CD8-positive, alpha-beta memory T cell (primary cell): Measurements from ENCODE around the gene PPM1L. TPM values are rescaled to one million over a fixed set of nuclear protein-coding genes. Genes with fewer than 3 reads are reported as not detected.
"Not testable (repeated sequence)": the region's sequence is repeated elsewhere in the genome, so short reads cannot be mapped to it uniquely, and the experiment has no call there.

ENCODE experiments used
- CTCF ChIA-PET: fragments of 350-600 bp; sonication (Branson Sonifier 250); formaldehyde crosslinking; loops from one replicate; lab custom pipeline; 2021; ENCODE audit warnings: antibody characterized with exemption; lab: Charles Lee
- POLR2A ChIA-PET: fragments of 350-600 bp; sonication (Branson Sonifier 250); formaldehyde crosslinking; loops from one replicate; lab custom pipeline; 2021; ENCODE audit warnings: antibody characterized with exemption; lab: Charles Lee
- DNase-seq, 5 donors: peaks; one replicate each; pipeline versions ENCODE4 v3.0.0 to v3.0.0-alpha.2; 2020 to 2022; ENCODE audit warnings: mixed read lengths in 1 of 5
- H3K27ac ChIP-seq: one replicate; pipeline ENCODE4 v1.7.0; 2013; ENCODE audit warnings: low read depth, mild to moderate bottlenecking, low read length, moderate library complexity
- H3K27me3 ChIP-seq: 2 replicates; pipeline ENCODE4 v1.7.0; 2013; ENCODE audit warnings: low read length, mild to moderate bottlenecking; ENCODE audit not compliant: insufficient read depth, poor library complexity, severe bottlenecking
- H3K36me3 ChIP-seq: 2 replicates; pipeline ENCODE4 v1.7.0; 2013; ENCODE audit warnings: mild to moderate bottlenecking, low read length, moderate library complexity; ENCODE audit not compliant: insufficient read depth
- H3K4me1 ChIP-seq: 2 replicates; pipeline ENCODE4 v1.7.0; 2013; ENCODE audit warnings: mild to moderate bottlenecking, low read length, moderate library complexity; ENCODE audit not compliant: insufficient read depth
- H3K4me3 ChIP-seq: 2 replicates; pipeline ENCODE4 v1.7.0; 2013; ENCODE audit warnings: mild to moderate bottlenecking, low read length
- H3K9me3 ChIP-seq: 2 replicates; pipeline ENCODE4 v1.7.0; 2013; ENCODE audit warnings: mild to moderate bottlenecking, low read length
- H3K27ac Mint-ChIP-seq, 8 donors: one replicate each; pipeline ENCODE4 v1.8.0; 2020 to 2021; ENCODE audit warnings: mixed read lengths in 8 of 8, mild to moderate bottlenecking in 6 of 8, inconsistent platforms in 3 of 8, moderate library complexity in 3 of 8
- H3K27me3 Mint-ChIP-seq, 2 donors: one replicate each; pipeline ENCODE4 v1.8.0; 2020 to 2021; ENCODE audit warnings: mixed read lengths in 2 of 2, mild to moderate bottlenecking in 1 of 2, moderate library complexity in 1 of 2
- H3K36me3 Mint-ChIP-seq, 3 donors: one replicate each; pipeline ENCODE4 v1.8.0; 2020 to 2021; ENCODE audit warnings: mixed read lengths in 3 of 3, inconsistent platforms in 1 of 3, mild to moderate bottlenecking in 1 of 3
- H3K4me1 Mint-ChIP-seq, 3 donors: one replicate each; pipeline ENCODE4 v1.8.0; 2020 to 2021; ENCODE audit warnings: mixed read lengths in 3 of 3, inconsistent platforms in 1 of 3, mild to moderate bottlenecking in 1 of 3
- H3K4me3 Mint-ChIP-seq, 7 donors: one replicate each; pipeline ENCODE4 v1.8.0; 2020 to 2021; ENCODE audit warnings: mixed read lengths in 7 of 7, mild to moderate bottlenecking in 6 of 7, moderate library complexity in 4 of 7, inconsistent platforms in 2 of 7
- H3K9me3 Mint-ChIP-seq, 5 donors: one replicate each; pipeline ENCODE4 v1.8.0; 2020 to 2022; ENCODE audit warnings: mixed read lengths in 5 of 5, mild to moderate bottlenecking in 3 of 5, moderate library complexity in 2 of 5, inconsistent platforms in 1 of 5
- polyA plus RNA-seq: library from polyadenylated mRNA; unstranded; fragments of 300-500 nt; fragmentation: Illumina TruSeq; gene quantifications from one replicate; pipeline ENCODE4 v1.2.3, GENCODE V29; 2021
- total RNA-seq, 2 experiments: library from RNA; stranded (reverse); gene quantifications; one replicate each; pipeline ENCODE4 v1.2.3, GENCODE V29; 2021

PPM1L gene
- total and polyA plus RNA-seq, 3 experiments from 2014 or later, result 1.3 to 4.4 (median 3.8) TPM

- DNase-seq, result no peak
- Histone ChIP-seq H3K4me3 (no peak overlapping the region), H3K9me3 (no peaks in the 10 kb centered on the region), H3K4me1 (no peaks in the 10 kb centered on the region), H3K27me3 (no peaks in the 10 kb centered on the region), H3K36me3 (no peaks in the 10 kb centered on the region), H3K27ac (no peak overlapping the region)
- peaks cover 3 to 17% (median 9%) of the 10 kb centered on the region in 5 donors for H3K9me3 Mint-ChIP-seq
- H3K27me3 Mint-ChIP-seq, result no peaks in the 10 kb centered on the region
- CTCF ChIA-PET, result no interaction called here
- peaks cover 0 to 7% (median 0%) of the 10 kb centered on the region in 3 donors for H3K36me3 Mint-ChIP-seq
- H3K27ac Mint-ChIP-seq, result no peak overlapping the region
- POLR2A ChIA-PET, result no interaction called here
- H3K4me1 Mint-ChIP-seq, result no peaks in the 10 kb centered on the region
- no peak overlapping the region for H3K4me3 Mint-ChIP-seq
These were observed 232.2 kb downstream of the PPM1L start for GRCh38 chr3:160987982-160988964.

- H3K36me3 Mint-ChIP-seq, result peaks cover 0 to 7% (median 4%) of the 10 kb centered on the region in 3 donors
- no peaks in the 10 kb centered on the region for H3K4me1 ChIP-seq
- no peak overlapping the region for H3K27ac ChIP-seq
- no peak for DNase-seq
- H3K27me3 ChIP-seq, result no peaks in the 10 kb centered on the region
- CTCF ChIA-PET, result no interaction called here
- no peaks in the 10 kb centered on the region for H3K36me3 ChIP-seq
- H3K27me3 Mint-ChIP-seq, result no peaks in the 10 kb centered on the region
- H3K4me1 Mint-ChIP-seq, result no peaks in the 10 kb centered on the region
- H3K4me3 ChIP-seq, result no peak overlapping the region
- no peaks in the 10 kb centered on the region for H3K9me3 ChIP-seq
- no peak overlapping the region for H3K27ac Mint-ChIP-seq
- POLR2A ChIA-PET, result no interaction called here
- H3K4me3 Mint-ChIP-seq, result no peak overlapping the region
- peaks cover 0 to 8% (median 0%) of the 10 kb centered on the region in 5 donors for H3K9me3 Mint-ChIP-seq
These were observed 234.4 kb downstream of the PPM1L start for GRCh38 chr3:160990446-160990845.

GRCh38 chr3:160992712-160993111, 236.7 kb downstream of the PPM1L start:
- Histone ChIP-seq H3K27me3 (no peaks in the 10 kb centered on the region), H3K36me3 (no peaks in the 10 kb centered on the region), H3K4me3 (no peak overlapping the region), H3K4me1 (no peaks in the 10 kb centered on the region), H3K27ac (no peak overlapping the region), H3K9me3 (no peaks in the 10 kb centered on the region)
- peaks cover 0 to 10% (median 4%) of the 10 kb centered on the region in 3 donors for H3K36me3 Mint-ChIP-seq
- no peak for DNase-seq
- H3K27ac Mint-ChIP-seq, result no peak overlapping the region
- H3K4me1 Mint-ChIP-seq, result no peaks in the 10 kb centered on the region
- H3K27me3 Mint-ChIP-seq, result no peaks in the 10 kb centered on the region
- peaks cover 0 to 9% (median 0%) of the 10 kb centered on the region in 5 donors for H3K9me3 Mint-ChIP-seq
- POLR2A ChIA-PET, result no interaction called here
- CTCF ChIA-PET, result no interaction called here
- no peak overlapping the region for H3K4me3 Mint-ChIP-seq

GRCh38 chr3:160996811-160997210, 240.8 kb downstream of the PPM1L start:
- Mint-ChIP-seq H3K27ac (no peak overlapping the region), H3K9me3 (peaks cover 2 to 13% (median 5%) of the 10 kb centered on the region in 5 donors), H3K27me3 (no peaks in the 10 kb centered on the region), H3K4me1 (peaks cover 0 to 3% (median 0%) of the 10 kb centered on the region in 3 donors), H3K4me3 (no peak overlapping the region), H3K36me3 (peaks cover 0 to 14% (median 4%) of the 10 kb centered on the region in 3 donors)
- H3K9me3 ChIP-seq, result no peaks in the 10 kb centered on the region
- no peak overlapping the region for H3K4me3 ChIP-seq
- H3K27me3 ChIP-seq, result no peaks in the 10 kb centered on the region
- no peaks in the 10 kb centered on the region for H3K36me3 ChIP-seq
- no peak overlapping the region for H3K27ac ChIP-seq
- ChIA-PET POLR2A (no interaction called here), CTCF (no interaction called here)
- no peaks in the 10 kb centered on the region for H3K4me1 ChIP-seq
- DNase-seq, result no peak

GRCh38 chr3:160998581-160998980, 242.6 kb downstream of the PPM1L start:
- Mint-ChIP-seq H3K4me3 (no peak overlapping the region), H3K4me1 (peaks cover 0 to 3% (median 0%) of the 10 kb centered on the region in 3 donors), H3K27ac (no peak overlapping the region), H3K9me3 (peaks cover 3 to 11% (median 5%) of the 10 kb centered on the region in 5 donors), H3K36me3 (peaks cover 0 to 14% (median 4%) of the 10 kb centered on the region in 3 donors), H3K27me3 (no peaks in the 10 kb centered on the region)
- no peaks in the 10 kb centered on the region for H3K36me3 ChIP-seq
- DNase-seq, result no peak
- ChIA-PET CTCF (no interaction called here), POLR2A (no interaction called here)
- no peaks in the 10 kb centered on the region for H3K9me3 ChIP-seq
- H3K4me3 ChIP-seq, result no peak overlapping the region
- H3K27me3 ChIP-seq, result no peaks in the 10 kb centered on the region
- no peaks in the 10 kb centered on the region for H3K4me1 ChIP-seq
- no peak overlapping the region for H3K27ac ChIP-seq

- Mint-ChIP-seq H3K4me3 (no peak overlapping the region), H3K36me3 (peaks cover 0 to 14% (median 4%) of the 10 kb centered on the region in 3 donors), H3K27ac (no peak overlapping the region), H3K27me3 (no peaks in the 10 kb centered on the region), H3K9me3 (peaks cover 3 to 11% (median 5%) of the 10 kb centered on the region in 5 donors), H3K4me1 (peaks cover 0 to 3% (median 0%) of the 10 kb centered on the region in 3 donors)
- H3K27ac ChIP-seq, result no peak overlapping the region
- H3K4me3 ChIP-seq, result no peak overlapping the region
- no peaks in the 10 kb centered on the region for H3K4me1 ChIP-seq
- no peaks in the 10 kb centered on the region for H3K9me3 ChIP-seq
- no peaks in the 10 kb centered on the region for H3K27me3 ChIP-seq
- peak in 1 of 5 donors; percentile 13 for DNase-seq
- H3K36me3 ChIP-seq, result no peaks in the 10 kb centered on the region
- POLR2A ChIA-PET, result no interaction called here
- CTCF ChIA-PET, result no interaction called here
These were observed 243.2 kb downstream of the PPM1L start for GRCh38 chr3:160999274-160999673.

GRCh38 chr3:161008086-161008485, 252.1 kb downstream of the PPM1L start:
- ChIA-PET CTCF (no interaction called here), POLR2A (no interaction called here)
- Histone ChIP-seq H3K4me3 (no peak overlapping the region), H3K36me3 (no peaks in the 10 kb centered on the region), H3K4me1 (no peaks in the 10 kb centered on the region), H3K27ac (no peak overlapping the region), H3K27me3 (no peaks in the 10 kb centered on the region), H3K9me3 (no peaks in the 10 kb centered on the region)
- Mint-ChIP-seq H3K4me3 (no peak overlapping the region), H3K27ac (no peak overlapping the region), H3K4me1 (no peaks in the 10 kb centered on the region), H3K9me3 (peaks cover 3 to 32% (median 10%) of the 10 kb centered on the region in 5 donors), H3K27me3 (no peaks in the 10 kb centered on the region), H3K36me3 (peaks cover 0 to 13% (median 0%) of the 10 kb centered on the region in 3 donors)
- no peak for DNase-seq

- CTCF ChIA-PET, H3K4me1 ChIP-seq, H3K27me3 ChIP-seq, H3K4me3 ChIP-seq, H3K4me3 Mint-ChIP-seq, POLR2A ChIA-PET, H3K4me1 Mint-ChIP-seq, DNase-seq, H3K27me3 Mint-ChIP-seq, H3K27ac ChIP-seq, H3K9me3 ChIP-seq, H3K36me3 ChIP-seq, H3K27ac Mint-ChIP-seq: not testable (repeated sequence)
- H3K9me3 Mint-ChIP-seq, result peaks cover 2 to 37% (median 5%) of the 10 kb centered on the region in 5 donors
- peaks cover 0 to 12% (median 0%) of the 10 kb centered on the region in 3 donors for H3K36me3 Mint-ChIP-seq
These were observed 254.1 kb downstream of the PPM1L start for GRCh38 chr3:161010151-161010550.
